ENCODE results near the gene ADIPOQ. TPM values are rescaled to one million over a fixed set of nuclear protein-coding genes. Genes with fewer than 3 reads are reported as not detected.

ADIPOQ gene
- total RNA-seq, 1 experiment from 2014 or later: not detected

- no peaks in the 10 kb centered on the region for H3K36me3 Mint-ChIP-seq (ENCODE audit: insufficient read depth in 1 of 3, low read depth in 3 of 3)
- no peak overlapping the region for H3K18ac ChIP-seq (ENCODE audit: insufficient read length, low read depth, low read length)
- no peaks in the 10 kb centered on the region for H3K79me1 ChIP-seq (ENCODE audit: insufficient read depth, low read depth, low read length, poor library complexity, severe bottlenecking)
- H3K27me3 Mint-ChIP-seq (ENCODE audit: low read depth): peaks cover 3% of the 10 kb centered on the region; the same call in 1 of the 2 replicates
- H2BK15ac ChIP-seq (ENCODE audit: low read depth, low read length): no peak overlapping the region
- no peak overlapping the region for H3K14ac ChIP-seq (ENCODE audit: insufficient read depth, low read length)
- no peaks in the 10 kb centered on the region for H3K4me1 ChIP-seq (ENCODE audit: insufficient read depth, low read length)
- H4K5ac ChIP-seq (ENCODE audit: insufficient read length, low read depth, low read length): no peak overlapping the region
- no CpG with 5 or more reads among the region's 3 CpGs for WGBS (ENCODE audit: extremely low coverage, insufficient read length, low lambda C conversion rate)
- no peak overlapping the region for H4K8ac ChIP-seq (replicated peaks; ENCODE audit: insufficient read length, low read depth, low read length)
- peaks cover 0 to 3% of the 10 kb centered on the region in 2 experiments; a peak in 2 of 4 replicates for H3K4me1 Mint-ChIP-seq
- H3K23me2 ChIP-seq (ENCODE audit: insufficient read length, low read depth, low read length, poor library complexity, severe bottlenecking): no peaks in the 10 kb centered on the region
- H4K91ac ChIP-seq (ENCODE audit: insufficient read length, low read depth, low read length): no peak overlapping the region
- DNase-seq: no peak
- TF ChIP-seq CTCF (conservative IDR thresholded peaks at IDR 0.05): no peak
- no peaks in the 10 kb centered on the region for H4K20me1 ChIP-seq (ENCODE audit: control insufficient read depth, insufficient read depth, insufficient read length)
- H2BK20ac ChIP-seq (ENCODE audit: low read depth, low read length, poor library complexity, severe bottlenecking): no peak overlapping the region
- no peak overlapping the region for H3K4me3 Mint-ChIP-seq
- no peak overlapping the region for H3K4ac ChIP-seq (ENCODE audit: low read depth, low read length)
- no peak overlapping the region for H2BK12ac ChIP-seq (ENCODE audit: insufficient read length, low read depth, low read length)
- H3T11ph ChIP-seq (ENCODE audit: low read length): no peak overlapping the region
- no peak overlapping the region for H3K4me2 ChIP-seq (ENCODE audit: insufficient read depth, insufficient read length, low read length)
- no peak overlapping the region for H2AK5ac ChIP-seq (ENCODE audit: insufficient read length, low read length)
- no peak overlapping the region for H3K27ac ChIP-seq (ENCODE audit: insufficient read length, low read depth, low read length)
- H3K9ac ChIP-seq (ENCODE audit: extremely low read depth, insufficient read length, low read length): no peak overlapping the region
- H3K9me3 Mint-ChIP-seq: no peaks in the 10 kb centered on the region; a peak in 1 of 5 replicates
- H3K56ac ChIP-seq (ENCODE audit: insufficient read length, low read depth, low read length): no peak overlapping the region
- no peak overlapping the region for H2AFZ ChIP-seq (ENCODE audit: low read length)
- no peak overlapping the region for H3K23ac ChIP-seq (ENCODE audit: insufficient read length, low read depth, low read length)
- H2BK5ac ChIP-seq (ENCODE audit: insufficient read length, low read length): no peak overlapping the region
- no peaks in the 10 kb centered on the region for H3K9me3 ChIP-seq (ENCODE audit: control insufficient read depth, low read depth, low read length)
- no peaks in the 10 kb centered on the region for H3K27me3 ChIP-seq (ENCODE audit: insufficient read depth, low read length)
- H3K79me2 ChIP-seq (ENCODE audit: insufficient read depth, low read length): no peaks in the 10 kb centered on the region
- H3K27ac Mint-ChIP-seq: no peak overlapping the region
- no peak overlapping the region for H2BK120ac ChIP-seq (ENCODE audit: low read depth, low read length, poor library complexity, severe bottlenecking)
These were observed 526 bp downstream of the ADIPOQ start for GRCh38 chr3:186843039-186843432.

Data from H9 (cell line).